Measurements from ENCODE around the gene RTP4.

Gene RTP4

GRCh38 chr3:187368251-187369088 lies at the start of gene RTP4:
RTP4 (plus strand) TSS chr3:187368385; CDS start chr3:187368442, 57 bp downstream.
- Mint-ChIP-seq H3K9me3 (no peaks in the 10 kb centered on the region), H3K36me3 (ENCODE audit: low read depth) (peaks cover 32% of the 10 kb centered on the region), H3K27me3 (no peaks in the 10 kb centered on the region), H3K4me3 (peak within 1 kb of the TSS; percentile 77), H3K27ac (peak within 1 kb of the TSS; percentile 85), H3K4me1 (ENCODE audit: low read depth) (peaks cover 11% of the 10 kb centered on the region)
- intact Hi-C loops (cut with micrococcal nuclease) = no loop called here

GRCh38 chr3:187318819-187319616 lies 49.2 kb upstream of the RTP4 start:
- intact Hi-C loops (cut with micrococcal nuclease) = loop anchor here (1.0 kb wide), 3 partner anchors 297 to 395 kb away; no protein-coding TSS in a partner anchor
- Mint-ChIP-seq H3K27me3 (peaks cover 19% of the 10 kb centered on the region), H3K9me3 (no peaks in the 10 kb centered on the region), H3K4me3 (no peak overlapping the region), H3K36me3 (ENCODE audit: low read depth) (no peaks in the 10 kb centered on the region), H3K4me1 (ENCODE audit: low read depth) (no peaks in the 10 kb centered on the region), H3K27ac (no peak overlapping the region)

- no peaks in the 10 kb centered on the region for H3K9me3 Mint-ChIP-seq
- H3K4me1 Mint-ChIP-seq (ENCODE audit: low read depth) = no peaks in the 10 kb centered on the region
- H3K27me3 Mint-ChIP-seq = peaks cover 16% of the 10 kb centered on the region
- intact Hi-C loops (cut with micrococcal nuclease) = loop anchor here (1.0 kb wide), 3 partner anchors 296 to 394 kb away; no protein-coding TSS in a partner anchor
- no peak overlapping the region for H3K27ac Mint-ChIP-seq
- no peaks in the 10 kb centered on the region for H3K36me3 Mint-ChIP-seq (ENCODE audit: low read depth)
- no peak overlapping the region for H3K4me3 Mint-ChIP-seq
Observed at GRCh38 chr3:187319699-187320302, 48.4 kb upstream of the RTP4 start.

GRCh38 chr3:187321766-187322165 lies 46.4 kb upstream of the RTP4 start:
- H3K27ac Mint-ChIP-seq = no peak overlapping the region
- H3K9me3 Mint-ChIP-seq = no peaks in the 10 kb centered on the region
- no peaks in the 10 kb centered on the region for H3K4me1 Mint-ChIP-seq (ENCODE audit: low read depth)
- no peak overlapping the region for H3K4me3 Mint-ChIP-seq
- H3K36me3 Mint-ChIP-seq (ENCODE audit: low read depth) = no peaks in the 10 kb centered on the region
- intact Hi-C loops (cut with micrococcal nuclease) = no loop called here
- peaks cover 14% of the 10 kb centered on the region for H3K27me3 Mint-ChIP-seq

- no peaks in the 10 kb centered on the region for H3K36me3 Mint-ChIP-seq (ENCODE audit: low read depth)
- H3K27me3 Mint-ChIP-seq = peaks cover 9% of the 10 kb centered on the region
- H3K27ac Mint-ChIP-seq = no peak overlapping the region
- H3K4me3 Mint-ChIP-seq = no peak overlapping the region
- intact Hi-C loops (cut with micrococcal nuclease) = no loop called here
- no peaks in the 10 kb centered on the region for H3K9me3 Mint-ChIP-seq
- no peaks in the 10 kb centered on the region for H3K4me1 Mint-ChIP-seq (ENCODE audit: low read depth)
Observed at GRCh38 chr3:187322291-187322690, 45.9 kb upstream of the RTP4 start.

- Mint-ChIP-seq H3K36me3 (ENCODE audit: low read depth) (no peaks in the 10 kb centered on the region), H3K27ac (no peak overlapping the region), H3K27me3 (peaks cover 6% of the 10 kb centered on the region), H3K4me1 (ENCODE audit: low read depth) (no peaks in the 10 kb centered on the region), H3K4me3 (no peak overlapping the region), H3K9me3 (no peaks in the 10 kb centered on the region)
- intact Hi-C loops (cut with micrococcal nuclease) = no loop called here
Observed at GRCh38 chr3:187323091-187323490, 45.1 kb upstream of the RTP4 start.

- intact Hi-C loops (cut with micrococcal nuclease) = no loop called here
- Mint-ChIP-seq H3K36me3 (ENCODE audit: low read depth) (no peaks in the 10 kb centered on the region), H3K4me3 (no peak overlapping the region), H3K4me1 (ENCODE audit: low read depth) (no peaks in the 10 kb centered on the region), H3K9me3 (no peaks in the 10 kb centered on the region), H3K27ac (no peak overlapping the region), H3K27me3 (peaks cover 3% of the 10 kb centered on the region)
Observed at GRCh38 chr3:187325632-187326031, 42.6 kb upstream of the RTP4 start.

- peaks cover 4% of the 10 kb centered on the region for H3K27me3 Mint-ChIP-seq
- no peak overlapping the region for H3K27ac Mint-ChIP-seq
- no peaks in the 10 kb centered on the region for H3K36me3 Mint-ChIP-seq (ENCODE audit: low read depth)
- no peaks in the 10 kb centered on the region for H3K4me1 Mint-ChIP-seq (ENCODE audit: low read depth)
- H3K4me3 Mint-ChIP-seq = no peak overlapping the region
- H3K9me3 Mint-ChIP-seq = no peaks in the 10 kb centered on the region
- intact Hi-C loops (cut with micrococcal nuclease) = no loop called here
Observed at GRCh38 chr3:187327845-187328244, 40.3 kb upstream of the RTP4 start.

GRCh38 chr3:187328691-187329090 lies 39.5 kb upstream of the RTP4 start:
- no peak overlapping the region for H3K4me3 Mint-ChIP-seq
- H3K27me3 Mint-ChIP-seq = peaks cover 4% of the 10 kb centered on the region
- no peak overlapping the region for H3K27ac Mint-ChIP-seq
- no peaks in the 10 kb centered on the region for H3K9me3 Mint-ChIP-seq
- intact Hi-C loops (cut with micrococcal nuclease) = no loop called here
- no peaks in the 10 kb centered on the region for H3K4me1 Mint-ChIP-seq (ENCODE audit: low read depth)
- H3K36me3 Mint-ChIP-seq (ENCODE audit: low read depth) = no peaks in the 10 kb centered on the region

- Mint-ChIP-seq H3K36me3 (ENCODE audit: low read depth) (no peaks in the 10 kb centered on the region), H3K27me3 (peaks cover 7% of the 10 kb centered on the region), H3K4me1 (ENCODE audit: low read depth) (no peaks in the 10 kb centered on the region), H3K27ac (no peak overlapping the region), H3K9me3 (no peaks in the 10 kb centered on the region), H3K4me3 (no peak overlapping the region)
- intact Hi-C loops (cut with micrococcal nuclease) = no loop called here
Observed at GRCh38 chr3:187334904-187335303, 33.3 kb upstream of the RTP4 start.

- H3K27ac Mint-ChIP-seq = no peak overlapping the region
- intact Hi-C loops (cut with micrococcal nuclease) = no loop called here
Observed at GRCh38 chr3:187336322-187336721, 31.9 kb upstream of the RTP4 start.

GRCh38 chr3:187340578-187340977 lies 27.6 kb upstream of the RTP4 start:
- peaks cover 9% of the 10 kb centered on the region for H3K27me3 Mint-ChIP-seq
- H3K4me1 Mint-ChIP-seq (ENCODE audit: low read depth) = no peaks in the 10 kb centered on the region
- H3K9me3 Mint-ChIP-seq = no peaks in the 10 kb centered on the region
- H3K4me3 Mint-ChIP-seq = no peak overlapping the region
- H3K27ac Mint-ChIP-seq = no peak overlapping the region
- intact Hi-C loops (cut with micrococcal nuclease) = no loop called here
- no peaks in the 10 kb centered on the region for H3K36me3 Mint-ChIP-seq (ENCODE audit: low read depth)

More at GRCh38 chr3:187336322-187336721, 31.9 kb upstream of the RTP4 start:
- no peaks in the 10 kb centered on the region for H3K4me1 Mint-ChIP-seq (ENCODE audit: low read depth)
- no peak overlapping the region for H3K4me3 Mint-ChIP-seq
- no peaks in the 10 kb centered on the region for H3K36me3 Mint-ChIP-seq (ENCODE audit: low read depth)
- peaks cover 7% of the 10 kb centered on the region for H3K27me3 Mint-ChIP-seq
- H3K9me3 Mint-ChIP-seq = no peaks in the 10 kb centered on the region

GRCh38 chr3:187342255-187342654 lies 25.9 kb upstream of the RTP4 start:
- no peak overlapping the region for H3K4me3 Mint-ChIP-seq
- H3K36me3 Mint-ChIP-seq (ENCODE audit: low read depth) = no peaks in the 10 kb centered on the region
- no peak overlapping the region for H3K27ac Mint-ChIP-seq
- intact Hi-C loops (cut with micrococcal nuclease) = no loop called here
- H3K4me1 Mint-ChIP-seq (ENCODE audit: low read depth) = no peaks in the 10 kb centered on the region
- H3K9me3 Mint-ChIP-seq = no peaks in the 10 kb centered on the region
- peaks cover 6% of the 10 kb centered on the region for H3K27me3 Mint-ChIP-seq

- Mint-ChIP-seq H3K4me1 (ENCODE audit: low read depth) (no peaks in the 10 kb centered on the region), H3K9me3 (no peaks in the 10 kb centered on the region), H3K4me3 (no peak overlapping the region), H3K36me3 (ENCODE audit: low read depth) (no peaks in the 10 kb centered on the region), H3K27me3 (peaks cover 5% of the 10 kb centered on the region), H3K27ac (no peak overlapping the region)
- intact Hi-C loops (cut with micrococcal nuclease) = no loop called here
Observed at GRCh38 chr3:187343670-187344069, 24.5 kb upstream of the RTP4 start.
